Mesenchymal stem cell (in vitro differentiated cells and primary cell): ENCODE data around the gene PABPC3.

Experiments
- DNase-seq: peaks from one replicate; pipeline ENCODE4 v3.0.0-alpha.2; 2013
- H2AFZ ChIP-seq: one replicate; pipeline ENCODE4 v1.6.1; 2013; ENCODE audit warnings: low read depth, mild to moderate bottlenecking, control low read depth, inconsistent platforms, low read length, moderate library complexity
- H2AK5ac ChIP-seq: 2 replicates; pipeline ENCODE4 v1.6.1; 2013; ENCODE audit warnings: low read length, moderate library complexity, mild to moderate bottlenecking, inconsistent platforms; ENCODE audit not compliant: severe bottlenecking
- H2BK120ac ChIP-seq: one replicate; pipeline ENCODE4 v1.6.1; 2013; ENCODE audit warnings: low read depth, mild to moderate bottlenecking, inconsistent platforms, low read length, moderate library complexity
- H2BK12ac ChIP-seq, 2 experiments: one replicate each; pipeline ENCODE4 v1.6.1; 2013; ENCODE audit warnings: inconsistent platforms in 2 of 2, low read length in 2 of 2, mild to moderate bottlenecking in 2 of 2, moderate library complexity in 2 of 2, control low read depth in 1 of 2
- H2BK15ac ChIP-seq: one replicate; pipeline ENCODE4 v1.6.1; 2013; ENCODE audit warnings: mild to moderate bottlenecking, low read depth, inconsistent platforms; ENCODE audit not compliant: poor library complexity, severe bottlenecking
- H2BK5ac ChIP-seq: 2 replicates; pipeline ENCODE4 v1.6.1; 2013; ENCODE audit warnings: low read depth, mild to moderate bottlenecking, low read length, control low read depth, inconsistent platforms; ENCODE audit not compliant: poor library complexity, severe bottlenecking
- H3K14ac ChIP-seq, 2 experiments: one replicate each; pipeline ENCODE4 v1.6.1; 2013; ENCODE audit warnings: inconsistent platforms in 2 of 2, low read length in 2 of 2, control low read depth in 1 of 2, mild to moderate bottlenecking in 1 of 2, moderate library complexity in 1 of 2
- H3K18ac ChIP-seq, 2 experiments: one replicate each; pipeline ENCODE4 v1.6.1; 2013; ENCODE audit warnings: inconsistent platforms in 2 of 2, low read length in 2 of 2, control low read depth in 1 of 2, low read depth in 1 of 2, mild to moderate bottlenecking in 1 of 2
- H3K23ac ChIP-seq, 2 experiments: one replicate each; pipeline ENCODE4 v1.6.1; 2013; ENCODE audit warnings: inconsistent platforms in 2 of 2, low read length in 2 of 2, mild to moderate bottlenecking in 2 of 2, moderate library complexity in 2 of 2, control low read depth in 1 of 2
- H3K27ac ChIP-seq: 2 replicates; pipeline ENCODE4 v1.5.1; 2013; ENCODE audit warnings: mild to moderate bottlenecking, moderate library complexity, low read length, control low read depth, inconsistent platforms; ENCODE audit not compliant: poor library complexity, severe bottlenecking
- H3K27me3 ChIP-seq, 2 experiments: 2 replicates each; pipeline versions ENCODE4 v1.6.1 to v1.7.0; 2013; ENCODE audit warnings: low read length in 2 of 2, mild to moderate bottlenecking in 2 of 2, moderate library complexity in 2 of 2, control low read depth in 1 of 2, inconsistent platforms in 1 of 2; ENCODE audit not compliant: control insufficient read depth in 1 of 2, insufficient read depth in 1 of 2
- H3K36me3 ChIP-seq, 2 experiments: 2 replicates each; pipeline versions ENCODE4 v1.6.1 to v1.7.0; 2013; ENCODE audit warnings: low read length in 2 of 2, control low read depth in 1 of 2, inconsistent platforms in 1 of 2, low read depth in 1 of 2, mild to moderate bottlenecking in 1 of 2; ENCODE audit not compliant: insufficient read depth in 2 of 2, control insufficient read depth in 1 of 2
- H3K4ac ChIP-seq, 2 experiments: one replicate each; pipeline ENCODE4 v1.6.1; 2013; ENCODE audit warnings: inconsistent platforms in 2 of 2, low read length in 2 of 2, mild to moderate bottlenecking in 2 of 2, moderate library complexity in 2 of 2, control low read depth in 1 of 2, low read depth in 1 of 2
- H3K4me1 ChIP-seq: 2 replicates; pipeline ENCODE4 v1.6.1; 2013; ENCODE audit warnings: low read depth, low read length, control low read depth; ENCODE audit not compliant: control insufficient read depth, insufficient read depth
- H3K4me2 ChIP-seq: 2 replicates; pipeline ENCODE4 v1.6.1; 2013; ENCODE audit warnings: low read length, mild to moderate bottlenecking, inconsistent platforms; ENCODE audit not compliant: poor library complexity, severe bottlenecking
- H3K4me3 ChIP-seq, 2 experiments: 2 replicates each; pipeline versions ENCODE4 v1.5.1 to v1.7.0; 2013; ENCODE audit warnings: low read length in 2 of 2, mild to moderate bottlenecking in 2 of 2, control low read depth in 1 of 2, low read depth in 1 of 2; ENCODE audit not compliant: insufficient read depth in 1 of 2
- H3K79me1 ChIP-seq: replicated peaks from 2 replicates; pipeline ENCODE4 v1.6.1; 2013; ENCODE audit warnings: mild to moderate bottlenecking, control low read depth, low read length, inconsistent platforms; ENCODE audit not compliant: poor library complexity, severe bottlenecking
- H3K9ac ChIP-seq: 2 replicates; pipeline ENCODE4 v1.7.0; 2013; ENCODE audit warnings: mild to moderate bottlenecking, low read length, moderate library complexity
- H3K9me3 ChIP-seq: 2 replicates; pipeline ENCODE4 v1.7.0; 2013; ENCODE audit warnings: mild to moderate bottlenecking, low read length; ENCODE audit not compliant: control insufficient read depth
- H4K8ac ChIP-seq: one replicate; pipeline ENCODE4 v1.6.1; 2013; ENCODE audit warnings: inconsistent platforms, mild to moderate bottlenecking, low read length, moderate library complexity
- H4K91ac ChIP-seq: one replicate; pipeline ENCODE4 v1.6.1; 2013; ENCODE audit warnings: mild to moderate bottlenecking, low read length, inconsistent platforms
- WGBS: methylation state at CpG from one replicate; pipeline ENCODE4 v1.1.7; 2013; ENCODE audit warnings: mixed read lengths; 5-methylcytosine and 5-hydroxymethylcytosine counted together

The PABPC3 gene

DNA sequence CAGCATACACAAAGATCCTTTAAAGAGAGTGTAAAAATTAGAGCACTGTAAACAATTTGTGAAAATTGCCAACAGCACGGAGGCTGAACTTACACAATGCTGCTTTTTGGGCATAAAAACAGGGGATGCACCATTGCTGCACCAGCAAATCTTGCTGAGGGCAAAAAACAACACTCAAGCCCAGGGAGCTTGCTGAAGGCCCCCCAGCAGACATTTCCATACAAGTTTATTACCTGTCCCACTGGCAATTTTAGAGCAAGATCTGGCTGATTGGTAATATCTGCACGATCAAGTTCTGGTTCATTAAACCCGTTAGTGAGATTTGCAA is 41.8 kb downstream of the PABPC3 start:
- H3K4ac ChIP-seq, result no peak overlapping the region
- no peak overlapping the region for H3K4me2 ChIP-seq
- no peak overlapping the region for H2BK15ac ChIP-seq
- no peak overlapping the region for H4K8ac ChIP-seq
- no peak for DNase-seq
- peaks cover 22 to 43% of the 10 kb centered on the region in 2 experiments for H3K27me3 ChIP-seq
- no peak overlapping the region for H3K14ac ChIP-seq
- H2AK5ac ChIP-seq, result no peak overlapping the region
- peaks cover 4% of the 10 kb centered on the region for H3K9me3 ChIP-seq
- no peaks in the 10 kb centered on the region for H3K79me1 ChIP-seq
- no peaks in the 10 kb centered on the region for H3K36me3 ChIP-seq
- no peak overlapping the region for H4K91ac ChIP-seq
- no peak overlapping the region for H2AFZ ChIP-seq
- WGBS, result 65% methylated on average over 3 of the region's 3 CpGs
- H3K4me1 ChIP-seq, result no peaks in the 10 kb centered on the region
- H2BK120ac ChIP-seq, result no peak overlapping the region
- no peak overlapping the region for H2BK5ac ChIP-seq
- no peak overlapping the region for H3K18ac ChIP-seq
- H3K23ac ChIP-seq, result no peak overlapping the region
- H3K4me3 ChIP-seq, result no peak overlapping the region
- no peak overlapping the region for H3K27ac ChIP-seq
- H3K9ac ChIP-seq, result no peak overlapping the region
- no peak overlapping the region for H2BK12ac ChIP-seq

DNA sequence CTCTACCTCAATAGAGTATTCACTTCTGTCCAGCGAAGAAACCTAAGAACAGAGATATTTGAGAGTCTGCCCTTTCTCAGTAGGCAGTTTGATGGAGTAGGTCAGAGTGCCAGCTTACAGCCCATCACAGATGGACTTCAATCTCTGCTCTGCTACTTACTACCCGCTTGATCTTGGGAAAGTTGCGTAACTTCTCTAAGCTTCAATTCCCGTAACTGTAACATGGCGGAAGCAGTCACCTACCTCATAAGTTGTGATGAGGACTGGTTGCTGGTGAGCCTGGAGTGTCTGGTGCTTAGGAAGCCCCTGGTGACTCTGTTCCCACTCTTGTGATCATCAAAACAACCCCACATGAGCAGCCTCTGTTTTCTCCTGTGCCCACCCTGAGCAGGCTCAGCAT is 45.1 kb downstream of the PABPC3 start:
- WGBS, result 93% methylated on average over 4 of the region's 5 CpGs
- Histone ChIP-seq H3K9me3 (no peaks in the 10 kb centered on the region), H2AK5ac (no peak overlapping the region)

DNA sequence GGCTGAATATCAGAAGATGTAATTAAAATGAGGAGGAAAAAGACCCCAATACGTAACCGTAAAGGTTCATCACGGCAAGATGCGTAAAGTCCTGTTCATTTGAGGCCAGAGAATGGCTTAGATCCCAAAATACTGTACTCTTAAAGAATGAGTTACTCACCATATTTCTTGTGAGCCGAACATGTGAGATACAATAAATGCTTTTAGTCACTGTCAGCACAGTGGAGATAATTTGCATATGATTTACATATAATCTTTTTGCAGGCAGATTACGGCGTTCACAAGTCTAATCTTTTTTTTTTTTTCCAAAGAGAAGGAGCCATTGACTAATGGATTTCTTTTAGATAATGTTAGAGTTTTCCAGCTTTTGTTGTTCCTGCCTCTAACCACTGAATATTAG is 47.8 kb downstream of the PABPC3 start:
- 96% methylated on average over 5 of the region's 7 CpGs for WGBS
- Histone ChIP-seq H2AK5ac (no peak overlapping the region), H3K4me2 (no peak overlapping the region), H3K14ac (no peak overlapping the region), H3K4ac (no peak overlapping the region), H2BK15ac (no peak overlapping the region), H3K23ac (no peak overlapping the region), H2BK5ac (no peak overlapping the region), H3K27ac (no peak overlapping the region), H2BK120ac (no peak overlapping the region), H3K27me3 (peaks cover 3 to 5% of the 10 kb centered on the region in 2 experiments), H2AFZ (no peak overlapping the region), H3K4me1 (no peaks in the 10 kb centered on the region), H3K9ac (no peak overlapping the region), H3K9me3 (no peaks in the 10 kb centered on the region), H3K79me1 (no peaks in the 10 kb centered on the region), H3K36me3 (no peaks in the 10 kb centered on the region), H2BK12ac (no peak overlapping the region), H3K18ac (no peak overlapping the region), H3K4me3 (no peak overlapping the region), H4K91ac (no peak overlapping the region), H4K8ac (no peak overlapping the region)
- DNase-seq, result no peak

More for the DNA sequence above, 45.1 kb downstream of the PABPC3 start:
- H3K18ac ChIP-seq, result no peak overlapping the region
- H2BK5ac ChIP-seq, result no peak overlapping the region
- no peak overlapping the region for H4K8ac ChIP-seq
- no peak overlapping the region for H3K27ac ChIP-seq
- no peak for DNase-seq
- H3K14ac ChIP-seq, result no peak overlapping the region
- no peak overlapping the region for H2AFZ ChIP-seq
- H3K4me3 ChIP-seq, result no peak overlapping the region
- H2BK15ac ChIP-seq, result no peak overlapping the region
- H3K23ac ChIP-seq, result no peak overlapping the region
- H3K9ac ChIP-seq, result no peak overlapping the region
- H2BK120ac ChIP-seq, result no peak overlapping the region
- no peaks in the 10 kb centered on the region for H3K36me3 ChIP-seq
- H3K4me2 ChIP-seq, result no peak overlapping the region
- no peaks in the 10 kb centered on the region for H3K4me1 ChIP-seq
- no peaks in the 10 kb centered on the region for H3K79me1 ChIP-seq
- no peak overlapping the region for H2BK12ac ChIP-seq
- peaks cover 10 to 21% of the 10 kb centered on the region in 2 experiments for H3K27me3 ChIP-seq
- H3K4ac ChIP-seq, result no peak overlapping the region
- no peak overlapping the region for H4K91ac ChIP-seq

DNA sequence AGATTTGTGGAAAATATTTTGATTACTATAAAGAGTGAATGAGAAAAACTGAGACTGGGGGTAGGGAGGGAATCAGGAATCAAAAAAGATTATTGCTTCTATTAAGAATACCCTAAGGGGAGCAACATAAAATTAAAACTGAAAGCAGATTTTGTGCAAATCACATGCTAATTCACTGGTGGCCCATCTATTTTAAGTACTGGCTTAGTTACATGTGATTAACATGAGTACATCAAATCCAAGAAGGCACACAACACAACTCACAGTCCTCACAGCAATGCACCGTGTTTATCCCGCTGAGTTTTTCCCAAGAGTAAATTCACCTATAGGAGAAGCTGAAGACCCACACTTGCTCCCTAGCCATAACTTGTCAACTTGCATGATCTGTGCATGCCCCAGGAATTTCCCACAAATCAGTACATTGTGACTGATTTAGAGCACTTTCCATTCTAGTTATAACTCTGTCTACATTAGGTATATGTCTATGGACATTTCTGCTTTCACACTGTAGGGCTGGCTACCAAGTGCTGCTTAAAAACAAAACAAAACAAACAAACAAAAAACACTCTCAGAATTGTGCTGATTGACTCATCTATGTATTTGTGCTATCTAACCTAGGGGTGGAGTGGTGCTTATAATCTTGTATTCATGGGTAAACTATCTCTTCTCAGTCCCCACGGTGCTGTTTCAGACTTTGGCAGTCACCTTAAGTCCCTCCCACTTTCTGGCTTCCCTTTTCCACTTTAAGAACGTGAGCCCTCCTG is 51.9 kb downstream of the PABPC3 start:
- Histone ChIP-seq H2BK5ac (no peak overlapping the region), H3K4me2 (no peak overlapping the region), H4K91ac (no peak overlapping the region), H3K27me3 (peaks cover 18 to 31% of the 10 kb centered on the region in 2 experiments), H3K14ac (no peak overlapping the region), H2AFZ (no peak overlapping the region), H2BK15ac (no peak overlapping the region), H3K27ac (no peak overlapping the region), H3K79me1 (no peaks in the 10 kb centered on the region), H3K4me3 (no peak overlapping the region), H3K36me3 (no peaks in the 10 kb centered on the region), H2BK120ac (no peak overlapping the region), H3K4ac (no peak overlapping the region), H2BK12ac (no peak overlapping the region), H3K9ac (no peak overlapping the region), H3K23ac (no peak overlapping the region), H4K8ac (no peak overlapping the region), H3K18ac (no peak overlapping the region), H2AK5ac (no peak overlapping the region), H3K4me1 (no peaks in the 10 kb centered on the region), H3K9me3 (no peaks in the 10 kb centered on the region)
- 63% methylated on average over 4 of the region's 4 CpGs for WGBS
- no peak for DNase-seq
